ENCODE results near the gene METTL17. TPM values are rescaled to one million over a fixed set of nuclear protein-coding genes. Genes with fewer than 3 reads are reported as not detected.

The METTL17 gene
- total RNA-seq, 1 donor from 2014 or later: 70.0 TPM

GRCh38 chr14:21043387-21043973 is 53.7 kb downstream of the METTL17 start:
- no peak for DNase-seq (ENCODE audit: low spot score)

- no peak for DNase-seq (ENCODE audit: low spot score)
Observed at GRCh38 chr14:21043974-21044618, 54.3 kb downstream of the METTL17 start.

Other genes with a start within 250 kb of the METTL17 start
- gene EDDM3A, start 244.1 kb upstream of the METTL17 start, total RNA-seq: not detected
- not detected for gene EDDM3B, start 221.6 kb upstream of the METTL17 start, total RNA-seq
- 5.8 TPM for gene RNASE6, start 208.7 kb upstream of the METTL17 start, total RNA-seq
- 67.3 TPM for gene RNASE1, start 187.1 kb upstream of the METTL17 start, total RNA-seq
- not detected for gene RNASE3, start 98.6 kb upstream of the METTL17 start, total RNA-seq
- gene RNASE2, start 34.5 kb upstream of the METTL17 start, total RNA-seq: 1.1 TPM
- gene SLC39A2, start 9.3 kb downstream of the METTL17 start, total RNA-seq: 0.83 TPM
- 188 TPM for gene NDRG2, start 35.1 kb downstream of the METTL17 start, total RNA-seq
- gene TPPP2, start 40.2 kb downstream of the METTL17 start, total RNA-seq: 0.62 TPM
- gene RNASE13, start 44.8 kb downstream of the METTL17 start, total RNA-seq: not detected
- 0.94 TPM for gene RNASE7, start 52.4 kb downstream of the METTL17 start, total RNA-seq
- not detected for gene RNASE8, start 67.8 kb downstream of the METTL17 start, total RNA-seq
- gene ARHGEF40, start 80.3 kb downstream of the METTL17 start, total RNA-seq: 41.2 TPM
- 47.2 TPM for gene ZNF219, start 108.7 kb downstream of the METTL17 start, total RNA-seq
- gene TMEM253, start 111.1 kb downstream of the METTL17 start, total RNA-seq: 1.6 TPM
- gene OR5AU1, start 166.1 kb downstream of the METTL17 start, total RNA-seq: not detected